Occipital lobe (tissue), 2 donors: ENCODE measurements around the gene AIPL1. TPM values are rescaled to one million over a fixed set of nuclear protein-coding genes. Genes with fewer than 3 reads are reported as not detected.

Source experiments
- DNase-seq: peaks from one replicate; lab custom pipeline; 2025; lab: John Stamatoyannopoulos, UW
- total RNA-seq: library from RNA; depleted of rRNA; stranded (reverse); fragments of >200 nt; gene quantifications from one replicate; pipeline ENCODE4 v1.2.3, GENCODE V29; 2014

The AIPL1 gene
- total RNA-seq, 1 donor from 2014 or later, result not detected

DNA sequence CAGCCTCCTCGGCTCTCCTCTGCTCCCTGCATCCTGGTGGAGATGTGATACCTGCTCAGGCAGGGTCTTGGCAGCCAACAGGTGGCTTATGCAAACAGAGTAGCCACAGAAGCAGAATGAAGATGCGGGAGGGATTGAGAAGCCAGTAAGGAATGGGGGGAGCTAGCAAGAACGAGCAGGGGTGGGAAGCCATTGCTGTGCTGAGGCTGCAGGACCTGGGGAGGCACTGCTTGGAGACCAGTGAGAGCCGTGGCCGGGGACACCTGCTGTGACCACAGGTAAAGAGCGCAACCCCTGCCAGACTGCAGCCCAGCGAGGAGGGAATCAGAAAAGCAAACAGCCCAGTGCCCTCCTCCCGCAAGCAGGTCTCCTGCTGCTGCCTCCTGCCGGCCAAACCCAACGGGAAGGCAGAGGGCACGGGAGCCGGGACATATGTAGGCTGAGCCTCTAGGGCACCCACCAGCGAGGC lies 14.7 kb downstream of the AIPL1 start:
- no peak for DNase-seq

- DNase-seq, result no peak
These were observed 19.3 kb downstream of the AIPL1 start for GRCh38 chr17:6415616-6416015.

GRCh38 chr17:6413065-6413464 lies 21.9 kb downstream of the AIPL1 start:
- no peak for DNase-seq

- DNase-seq, result no peak
These were observed 26.2 kb downstream of the AIPL1 start for GRCh38 chr17:6408735-6409134.

DNA sequence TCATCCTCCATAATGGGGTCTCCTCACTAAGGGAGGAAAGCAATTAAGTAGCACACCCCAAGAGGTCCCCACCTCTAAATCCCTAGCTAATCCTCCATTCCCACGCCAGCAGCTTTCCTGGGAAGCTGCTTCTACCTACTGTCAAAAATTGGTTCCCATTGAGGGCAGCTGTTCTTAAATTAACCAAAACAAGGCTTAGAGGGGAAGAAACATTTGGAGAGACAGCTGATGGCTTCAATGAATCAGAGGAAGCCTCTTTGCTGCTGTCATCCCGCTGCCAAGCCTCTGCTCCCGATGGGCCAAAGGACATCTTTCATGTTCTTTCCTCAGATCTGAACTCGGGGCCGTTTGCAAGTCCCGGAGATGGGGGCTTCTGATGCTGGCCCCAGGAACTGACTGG lies 26.6 kb downstream of the AIPL1 start:
- no peak for DNase-seq

- DNase-seq, result no peak
These were observed 32.7 kb downstream of the AIPL1 start for GRCh38 chr17:6402258-6402657.

DNA sequence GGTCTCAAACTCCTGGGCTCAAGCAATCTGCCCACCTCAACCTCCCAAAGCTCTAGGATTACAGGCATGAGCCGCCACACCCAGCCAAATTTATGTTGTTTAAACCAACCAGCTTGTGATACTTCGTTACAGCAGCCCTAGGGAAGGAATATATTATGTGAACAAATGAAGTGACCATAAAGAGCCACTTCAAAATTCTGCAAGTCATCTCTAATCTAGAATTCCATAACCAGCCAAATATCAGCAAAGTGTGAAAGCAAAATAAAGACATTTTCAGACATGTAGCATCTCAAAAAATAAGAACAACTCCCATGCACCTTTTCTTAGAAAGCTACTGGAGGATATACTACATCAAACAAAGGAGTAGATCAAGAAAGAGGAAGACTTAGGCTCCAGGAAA lies 36.0 kb downstream of the AIPL1 start:
- DNase-seq, result no peak

GRCh38 chr17:6394055-6394606 lies 40.8 kb downstream of the AIPL1 start:
- no peak for DNase-seq

DNA sequence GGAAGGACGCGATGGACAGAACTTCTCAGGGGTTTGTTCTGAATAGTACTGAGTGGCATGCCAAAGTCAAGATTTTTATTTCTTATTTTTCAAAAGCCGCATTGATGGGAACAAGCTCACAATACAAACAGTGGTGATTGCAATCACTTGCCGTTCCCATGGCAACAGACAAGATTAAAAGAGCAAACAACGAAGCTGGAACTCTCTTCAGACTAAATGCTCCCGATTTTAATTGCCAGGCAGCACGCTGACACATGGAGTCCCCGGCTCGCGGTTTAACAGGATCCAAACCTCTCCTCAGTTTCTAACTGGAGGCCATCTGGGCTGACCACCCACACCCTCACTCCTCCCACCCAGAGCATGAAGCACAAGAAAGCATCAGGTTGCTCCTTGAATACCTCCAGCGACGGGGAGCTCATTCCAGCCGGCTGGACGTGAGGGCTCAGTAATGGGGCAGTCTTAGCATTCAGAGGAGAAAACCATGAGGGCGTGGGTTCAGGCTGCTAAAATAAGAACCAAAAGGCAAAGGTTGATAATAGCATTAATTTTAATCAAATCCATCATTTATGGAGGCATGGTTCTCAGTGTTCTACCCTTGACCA lies 41.5 kb downstream of the AIPL1 start:
- DNase-seq, result no peak

GRCh38 chr17:6392609-6393350 lies 42.1 kb downstream of the AIPL1 start:
- DNase-seq, result no peak

GRCh38 chr17:6388416-6388815 lies 46.5 kb downstream of the AIPL1 start:
- DNase-seq, result no peak

DNA sequence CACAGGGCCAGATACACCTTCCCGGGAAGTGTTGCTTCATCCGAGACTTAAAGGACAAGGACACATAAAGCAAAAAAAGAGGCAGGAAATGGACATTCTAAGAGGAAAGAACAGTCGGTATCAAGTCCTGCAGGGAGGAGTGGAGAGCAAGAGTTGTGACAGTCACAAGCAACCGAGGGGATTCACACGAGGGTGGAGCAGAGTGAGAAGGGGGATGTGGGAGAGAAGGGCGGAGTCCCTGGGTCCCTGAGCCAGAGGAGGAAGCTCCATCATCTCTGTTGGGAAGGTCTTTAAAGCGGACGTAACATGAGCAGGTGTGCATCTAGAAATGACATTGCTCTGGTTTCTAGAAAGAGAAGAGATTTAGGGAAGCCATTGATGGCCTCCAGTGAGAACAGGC lies 47.1 kb downstream of the AIPL1 start:
- DNase-seq, result no peak

- no peak for DNase-seq
These were observed 47.5 kb downstream of the AIPL1 start for GRCh38 chr17:6387442-6387841.

- DNase-seq, result no peak
These were observed 48.8 kb downstream of the AIPL1 start for GRCh38 chr17:6386041-6386630.

- DNase-seq, result no peak
These were observed 50.4 kb downstream of the AIPL1 start for GRCh38 chr17:6384481-6384880.

DNA sequence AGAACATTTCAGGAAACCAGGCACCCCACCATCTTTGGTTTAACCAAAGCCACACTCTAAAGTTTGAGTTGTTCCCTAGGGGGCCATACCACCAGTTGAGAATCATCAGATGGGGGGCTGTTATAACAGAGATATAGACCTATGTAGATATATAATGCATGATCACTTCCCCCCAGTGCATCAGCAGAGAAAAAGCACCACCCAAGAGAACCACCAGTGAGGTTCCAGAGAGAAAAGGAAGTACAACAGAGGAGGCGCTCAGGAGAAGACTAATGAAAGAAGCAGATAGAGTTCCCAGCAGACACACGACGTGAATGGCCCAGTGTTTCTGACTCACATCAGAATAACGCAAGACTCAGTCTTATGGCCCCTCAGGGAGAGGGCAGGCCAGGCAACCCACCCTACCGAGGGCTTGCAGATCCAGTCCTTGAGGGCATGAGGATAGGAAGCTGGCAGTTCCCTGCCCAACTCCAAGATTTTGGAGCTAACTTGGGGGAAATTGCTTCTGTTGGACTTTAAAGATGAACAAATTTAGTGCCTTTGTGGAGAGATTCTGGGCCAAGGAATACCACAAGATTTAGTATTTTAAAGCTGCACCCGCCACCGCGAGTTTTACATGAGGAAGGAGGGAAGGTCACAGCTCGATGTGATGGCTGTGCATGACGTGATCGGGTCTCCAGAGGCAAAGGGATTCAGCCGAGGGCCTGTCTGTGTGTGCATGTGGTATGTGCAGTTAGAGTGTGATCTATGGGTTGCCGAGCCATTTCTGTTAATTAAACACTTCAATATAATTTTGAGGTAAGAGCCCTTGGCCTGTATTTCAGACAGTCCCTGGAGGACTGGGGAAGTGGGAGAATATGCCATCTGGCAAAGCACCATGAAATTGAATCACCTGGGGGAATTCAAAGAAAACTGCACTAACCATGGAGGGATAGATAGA lies 53.1 kb downstream of the AIPL1 start:
- DNase-seq, result no peak

DNA sequence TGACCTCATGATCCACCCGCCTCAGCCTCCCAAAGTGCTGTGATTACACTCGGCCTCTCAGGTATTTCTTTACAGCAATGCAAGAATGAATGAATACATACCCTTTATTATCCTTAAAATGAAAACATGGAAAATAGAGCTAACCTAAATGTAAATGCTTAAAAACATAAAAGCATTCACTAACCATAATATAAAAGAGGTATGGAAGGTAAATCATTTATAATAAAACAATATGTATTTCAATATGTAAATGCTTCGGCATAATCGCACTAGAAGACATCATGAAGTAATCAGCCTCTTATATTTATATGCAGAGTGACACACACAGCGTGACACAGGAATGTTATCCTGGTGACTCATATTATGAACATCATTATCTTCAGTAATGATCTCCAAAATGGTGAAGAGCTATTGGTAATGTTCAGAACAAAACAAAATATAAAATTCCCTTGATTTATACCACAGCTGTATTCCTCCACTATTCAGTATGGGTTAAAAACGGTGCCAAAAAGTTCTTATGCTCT lies 53.9 kb downstream of the AIPL1 start:
- DNase-seq, result no peak

- no peak for DNase-seq
These were observed 57.0 kb downstream of the AIPL1 start for GRCh38 chr17:6377906-6378305.

GRCh38 chr17:6376931-6377361 lies 58.0 kb downstream of the AIPL1 start:
- DNase-seq, result no peak

DNA sequence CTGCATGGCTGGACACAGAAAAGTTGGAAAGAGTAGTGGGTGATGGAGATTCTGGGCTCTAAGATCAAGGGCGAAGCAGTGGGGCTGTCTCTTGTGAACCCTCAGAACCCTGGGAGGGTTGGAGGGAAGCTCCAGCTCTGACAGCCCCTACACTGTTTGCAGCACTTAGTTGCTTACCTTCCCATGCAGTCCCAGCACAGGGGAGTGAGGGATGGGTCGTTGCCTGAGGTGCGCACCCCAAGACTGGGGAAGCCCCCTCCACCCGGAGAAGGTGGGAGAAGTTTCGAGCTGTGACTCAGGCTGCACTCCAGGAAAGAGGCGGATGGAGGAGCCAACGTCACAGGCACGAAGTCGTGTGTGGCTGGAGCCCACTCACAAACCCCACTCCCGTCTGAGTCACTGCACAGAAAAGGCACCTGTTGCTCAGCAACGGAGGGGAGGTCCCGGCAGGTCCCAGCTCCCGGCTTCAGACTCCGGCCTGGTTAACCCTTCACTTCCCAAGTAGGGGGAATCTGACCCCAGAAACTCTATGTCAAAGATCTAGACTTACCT lies 60.1 kb downstream of the AIPL1 start:
- no peak for DNase-seq

DNA sequence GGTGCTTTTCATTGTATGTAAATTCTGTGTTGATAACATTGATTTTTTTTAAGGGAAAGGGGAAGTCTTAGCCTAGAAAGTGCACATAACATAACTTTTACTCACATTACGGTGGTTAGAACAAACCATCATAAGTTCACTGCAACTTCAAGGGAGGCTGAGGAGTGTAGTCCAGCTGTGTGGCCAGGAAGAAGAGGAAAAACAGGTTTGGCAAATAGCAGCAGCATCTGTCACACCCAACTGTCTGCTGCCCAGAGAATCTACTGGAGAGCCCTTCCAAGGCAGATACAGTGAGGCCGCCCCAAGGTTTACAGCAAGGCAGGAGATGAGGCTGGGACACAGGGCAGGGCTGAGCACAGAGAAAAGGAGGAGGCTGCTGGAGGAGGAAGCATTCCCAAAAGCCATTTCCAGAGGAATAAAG lies 60.6 kb downstream of the AIPL1 start:
- DNase-seq, result no peak
